Tibial artery (tissue), 4 donors: Measurements from ENCODE around the gene ZGLP1.

ENCODE experiments used
- DNase-seq, 2 donors: peaks; one replicate each; pipeline ENCODE4 v3.0.0-alpha.2; 2019
- H3K27ac ChIP-seq, 2 donors: fragments of 200-600 bp; sonication (generic) in 1 of 2; 1 replicate in 1 of 2; 2 replicates in 1 of 2; pipeline ENCODE4 v1.5.1; 2018 to 2019; ENCODE audit warnings: mild to moderate bottlenecking in 1 of 2
- H3K27me3 ChIP-seq, 2 donors: fragments of 200-600 bp; sonication (generic) in 1 of 2; one replicate each; pipeline versions ENCODE4 v1.5.1 to v1.6.0; 2016 to 2019
- H3K36me3 ChIP-seq, 3 donors: fragments of 200-600 bp; sonication (generic) in 2 of 3; one replicate each; pipeline ENCODE4 v1.5.1; 2016 to 2019; ENCODE audit warnings: mild to moderate bottlenecking in 2 of 3
- H3K4me1 ChIP-seq, 4 donors: fragments of 200-600 bp; sonication (generic) in 2 of 4; 1 replicate in 3 of 4; 2 replicates in 1 of 4; pipeline ENCODE4 v1.5.1; 2016 to 2019
- H3K4me3 ChIP-seq, 2 donors: fragments of 200-600 bp; sonication (generic) in 1 of 2; 1 replicate in 1 of 2; 2 replicates in 1 of 2; pipeline ENCODE4 v1.5.1; 2018 to 2019; ENCODE audit warnings: mild to moderate bottlenecking in 2 of 2
- H3K9me3 ChIP-seq, 3 donors: fragments of 200-600 bp; sonication (generic) in 1 of 3; one replicate each; pipeline ENCODE4 v1.5.1; 2016 to 2019
- CTCF ChIP-seq, 2 experiments: fragments of 200-600 bp in 1 of 2; fragments of 450-650 bp in 1 of 2; IDR thresholded peaks; one replicate each; pipeline ENCODE4 v1.5.1; 2017 to 2019; ENCODE audit warnings: antibody characterized with exemption in 2 of 2, mild to moderate bottlenecking in 1 of 2, moderate library complexity in 1 of 2
- intact Hi-C: fragments of 100-400 bp; cut with DNase I; formaldehyde crosslinking; loops from one replicate; pipeline ENCODE4 v1.15.0; 2023; ENCODE audit warnings: low total_unique reads

ZGLP1 gene

GRCh38 chr19:10291554-10292205 is 17.9 kb downstream of the ZGLP1 start:
- H3K27me3 ChIP-seq, result peaks cover 6 to 100% of the 10 kb centered on the region in 2 donors
- H3K4me1 ChIP-seq, result peaks cover 0 to 78% (median 67%) of the 10 kb centered on the region in 4 donors
- no peak for DNase-seq

GRCh38 chr19:10290876-10291553 is 18.6 kb downstream of the ZGLP1 start:
- TF ChIP-seq CTCF (IDR thresholded peaks at IDR 0.05), result no peak
- intact Hi-C loops, result no loop called here
- Histone ChIP-seq H3K36me3 (no peaks in the 10 kb centered on the region), H3K4me1 (peaks cover 0 to 74% (median 65%) of the 10 kb centered on the region in 4 donors), H3K9me3 (no peaks in the 10 kb centered on the region), H3K27ac (no peak overlapping the region), H3K27me3 (peaks cover 6 to 97% of the 10 kb centered on the region in 2 donors), H3K4me3 (peak overlapping the region; percentile 32 to 40)
- DNase-seq, result no peak

More at GRCh38 chr19:10291554-10292205, 17.9 kb downstream of the ZGLP1 start:
- H3K27ac ChIP-seq, result no peak overlapping the region
- no peak for TF ChIP-seq CTCF (IDR thresholded peaks at IDR 0.05)
- no peaks in the 10 kb centered on the region for H3K9me3 ChIP-seq
- intact Hi-C loops, result no loop called here
- peak overlapping the region; percentile 32 to 40 for H3K4me3 ChIP-seq
- no peaks in the 10 kb centered on the region for H3K36me3 ChIP-seq

GRCh38 chr19:10290357-10290875 is 19.2 kb downstream of the ZGLP1 start:
- Histone ChIP-seq H3K27ac (no peak overlapping the region), H3K9me3 (no peaks in the 10 kb centered on the region), H3K27me3 (peaks cover 6 to 96% of the 10 kb centered on the region in 2 donors), H3K4me3 (peak overlapping the region in 1 of 2 donors; percentile 40), H3K4me1 (peaks cover 0 to 68% (median 59%) of the 10 kb centered on the region in 4 donors), H3K36me3 (peaks cover 0 to 5% (median 3%) of the 10 kb centered on the region in 3 donors)
- DNase-seq, result no peak
- no peak for TF ChIP-seq CTCF (IDR thresholded peaks at IDR 0.05)
- intact Hi-C loops, result no loop called here

- no peak for DNase-seq
- Histone ChIP-seq H3K27me3 (peaks cover 6 to 91% of the 10 kb centered on the region in 2 donors), H3K4me3 (peak within 1 kb of the TSS; percentile 32 to 40), H3K9me3 (no peaks in the 10 kb centered on the region), H3K36me3 (peaks cover 0 to 10% (median 8%) of the 10 kb centered on the region in 3 donors), H3K27ac (no peak within 1 kb of the TSS), H3K4me1 (peaks cover 0 to 64% (median 55%) of the 10 kb centered on the region in 4 donors)
- intact Hi-C loops, result no loop called here
- no peak for TF ChIP-seq CTCF (IDR thresholded peaks at IDR 0.05)
Observed at GRCh38 chr19:10289836-10290356, 19.7 kb downstream of the ZGLP1 start, which contains the start of gene ICAM5. ICAM5 (plus strand) TSS chr19:10289952; CDS start chr19:10290044, 92 bp downstream.

GRCh38 chr19:10289167-10289835 is 20.3 kb downstream of the ZGLP1 start:
- H3K36me3 ChIP-seq, result peaks cover 0 to 16% (median 13%) of the 10 kb centered on the region in 3 donors
- no peak overlapping the region for H3K27ac ChIP-seq
- no peak for TF ChIP-seq CTCF (IDR thresholded peaks at IDR 0.05)
- intact Hi-C loops, result no loop called here
- no peak for DNase-seq
- H3K9me3 ChIP-seq, result no peaks in the 10 kb centered on the region
- H3K4me1 ChIP-seq, result peaks cover 0 to 64% (median 55%) of the 10 kb centered on the region in 4 donors
- H3K27me3 ChIP-seq, result peaks cover 6 to 91% of the 10 kb centered on the region in 2 donors
- peak overlapping the region; percentile 15 to 40 for H3K4me3 ChIP-seq
